IPS-11a (cell line): Measurements from ENCODE around the gene CLNK.
"Not testable (repeated sequence)": the region's sequence is repeated elsewhere in the genome, so short reads cannot be mapped to it uniquely, and the experiment has no call there.

ENCODE experiments used
- H3K4me3 ChIP-seq: one replicate; pipeline ENCODE4 v1.5.1; 2013; ENCODE audit warnings: low read depth, low read length, control low read depth

CLNK gene

GRCh38 chr4:10614926-10615325 lies 69.6 kb downstream of the CLNK start:
- H3K4me3 ChIP-seq, result not testable (repeated sequence)

GRCh38 chr4:10613926-10614478 lies 70.6 kb downstream of the CLNK start:
- no peak overlapping the region for H3K4me3 ChIP-seq

- no peak overlapping the region for H3K4me3 ChIP-seq
Measured at GRCh38 chr4:10612476-10612875, 72.1 kb downstream of the CLNK start.

- no peak overlapping the region for H3K4me3 ChIP-seq
Measured at GRCh38 chr4:10611673-10612072, 72.9 kb downstream of the CLNK start.

DNA sequence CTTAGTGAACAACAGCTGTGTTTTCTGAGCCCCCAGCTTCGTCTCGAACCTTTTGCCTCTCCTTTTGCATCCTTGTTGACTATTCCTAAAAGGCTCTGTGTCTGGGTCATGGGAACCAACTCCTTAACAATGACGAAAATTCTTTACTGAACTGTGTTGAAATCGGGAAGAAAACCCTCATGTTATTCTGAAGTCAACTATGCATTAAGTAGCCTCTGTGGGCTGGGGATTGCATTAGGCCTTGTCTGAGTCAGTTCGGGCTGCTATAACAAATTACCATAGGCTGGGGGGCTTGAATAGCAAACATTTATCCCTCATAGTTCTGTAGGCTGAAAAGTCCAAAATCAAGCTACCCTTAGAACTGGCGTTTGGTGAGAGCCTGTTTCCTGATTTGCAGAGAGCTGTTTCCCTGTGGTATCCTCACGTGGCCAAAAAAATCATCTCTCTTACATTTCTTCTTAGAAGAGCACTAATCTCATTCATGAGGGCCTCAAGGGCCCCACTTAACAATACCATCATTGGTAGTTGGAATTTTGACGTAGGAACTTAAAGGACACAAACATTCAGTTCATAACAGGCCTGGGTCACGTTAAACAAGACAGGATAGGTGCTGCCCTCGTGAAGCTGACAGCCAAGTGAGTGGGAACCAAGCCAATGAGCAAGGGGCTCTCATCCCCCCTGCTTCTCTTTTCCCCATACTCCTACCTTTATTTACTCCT lies 75.9 kb downstream of the CLNK start:
- no peak overlapping the region for H3K4me3 ChIP-seq

DNA sequence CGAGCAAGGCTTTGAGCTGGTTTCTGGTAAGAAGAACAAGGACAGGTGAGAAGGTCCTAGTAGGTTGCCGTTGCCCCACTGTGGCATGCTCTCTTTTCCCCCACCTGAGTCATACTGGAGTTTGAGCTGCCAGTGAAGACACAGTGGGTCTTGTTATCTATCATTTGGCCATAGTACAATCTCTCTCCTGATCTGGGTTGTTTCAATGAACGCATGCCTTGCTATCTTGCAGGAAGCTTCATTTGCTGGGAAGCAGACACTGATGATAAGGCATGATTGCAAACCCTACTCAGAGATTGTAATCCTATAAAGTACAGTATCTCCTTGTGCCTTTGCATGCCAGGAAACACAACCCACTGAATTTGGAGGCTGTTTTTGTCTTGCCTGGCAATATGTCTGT lies 77.4 kb downstream of the CLNK start:
- H3K4me3 ChIP-seq, result no peak overlapping the region

- no peak overlapping the region for H3K4me3 ChIP-seq
Measured at GRCh38 chr4:10606483-10607155, 77.9 kb downstream of the CLNK start.

GRCh38 chr4:10605746-10606482 lies 78.7 kb downstream of the CLNK start:
- no peak overlapping the region for H3K4me3 ChIP-seq

GRCh38 chr4:10605031-10605430 lies 79.5 kb downstream of the CLNK start:
- no peak overlapping the region for H3K4me3 ChIP-seq

DNA sequence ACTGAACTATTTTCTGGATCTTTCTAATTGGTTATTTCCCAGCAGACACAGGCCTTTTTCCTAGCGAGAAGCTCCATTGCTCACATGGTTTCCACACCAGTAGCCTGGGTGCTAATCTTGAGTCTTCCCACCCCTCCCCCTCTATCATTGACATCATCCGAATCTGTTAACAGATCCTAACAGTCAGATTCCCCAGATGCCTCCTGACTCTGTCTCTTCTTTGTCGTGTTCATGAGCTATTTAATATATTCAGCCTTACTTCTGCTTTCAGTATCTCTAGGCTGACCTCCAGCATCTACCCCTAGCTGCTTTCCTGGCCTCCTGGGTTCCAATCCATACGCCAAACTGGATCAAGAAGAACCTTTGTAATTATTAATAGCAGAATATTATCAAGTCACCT lies 85.0 kb downstream of the CLNK start:
- H3K4me3 ChIP-seq, result no peak overlapping the region

- no peak overlapping the region for H3K4me3 ChIP-seq
Measured at GRCh38 chr4:10598829-10599228, 85.7 kb downstream of the CLNK start.

DNA sequence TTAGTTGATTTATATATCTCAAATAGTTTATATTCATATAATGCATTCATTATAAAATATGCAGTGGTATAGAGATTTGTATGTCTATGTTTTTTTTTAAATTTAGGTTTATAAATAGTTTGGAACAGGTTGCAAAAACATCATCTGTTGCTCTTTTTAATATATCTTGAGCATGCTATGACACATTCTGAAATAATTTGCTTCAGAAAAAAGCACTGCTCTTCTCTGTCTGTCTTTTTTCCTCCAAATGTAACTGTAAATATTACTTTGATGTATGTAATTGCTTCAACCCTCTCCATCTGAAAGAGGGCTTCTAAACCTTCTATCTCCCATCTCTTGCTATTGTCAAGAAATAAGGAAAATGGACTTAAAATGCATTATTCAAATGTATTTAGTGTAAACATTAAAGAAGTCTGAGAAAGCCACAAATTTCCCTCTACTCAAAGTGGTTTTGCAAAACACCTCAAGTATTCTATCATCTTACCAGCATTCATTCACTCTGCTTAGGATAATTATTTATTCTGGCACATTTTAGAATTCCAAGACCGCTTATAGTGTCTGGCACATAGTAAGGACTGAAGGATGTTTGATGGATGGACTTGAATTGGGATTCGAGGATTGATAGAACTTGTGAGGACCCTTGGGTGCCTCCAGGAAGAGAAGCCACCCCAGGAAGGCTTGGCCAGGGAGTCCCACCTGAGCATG lies 87.8 kb downstream of the CLNK start:
- H3K4me3 ChIP-seq, result no peak overlapping the region

GRCh38 chr4:10593130-10593529 lies 91.4 kb downstream of the CLNK start:
- no peak overlapping the region for H3K4me3 ChIP-seq

DNA sequence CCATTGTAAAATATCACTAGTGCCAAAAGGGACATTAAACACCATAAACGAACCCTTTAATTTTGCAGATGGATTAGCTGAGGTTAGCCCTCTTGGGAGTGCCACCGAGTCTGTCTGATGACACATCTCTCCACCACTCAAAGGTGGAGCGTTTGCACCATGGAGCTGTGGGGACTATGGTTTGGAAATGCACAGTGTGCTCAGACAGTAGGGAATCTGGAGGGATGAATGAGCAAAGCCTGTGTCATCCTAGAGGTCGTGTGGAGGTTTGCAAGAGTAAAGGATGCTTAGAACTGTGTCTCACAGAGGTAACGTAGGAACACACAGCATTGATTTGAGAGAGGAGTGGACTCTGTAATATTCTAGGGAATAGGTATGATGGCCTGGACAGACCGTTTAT lies 93.7 kb downstream of the CLNK start:
- H3K4me3 ChIP-seq, result no peak overlapping the region

DNA sequence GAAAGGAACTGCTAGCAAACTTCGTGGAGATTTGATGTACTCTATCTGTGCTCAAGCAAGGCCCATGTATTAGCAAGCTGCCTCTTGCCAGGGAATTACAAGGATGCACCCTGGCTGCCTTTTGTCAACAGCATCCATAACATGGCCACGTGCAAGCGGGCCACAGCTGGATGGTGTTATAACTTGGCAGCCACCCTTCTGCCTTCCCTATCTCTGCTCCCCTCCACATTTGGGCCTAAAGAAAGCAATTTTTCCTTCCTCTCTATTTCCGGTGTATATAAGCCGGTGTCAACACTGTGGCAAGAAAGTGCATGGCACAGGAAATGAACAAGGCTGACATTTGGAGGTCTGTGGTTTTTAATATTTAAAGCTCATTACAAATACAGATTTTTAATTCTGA lies 94.8 kb downstream of the CLNK start:
- no peak overlapping the region for H3K4me3 ChIP-seq

- no peak overlapping the region for H3K4me3 ChIP-seq
Measured at GRCh38 chr4:10589321-10589720, 95.2 kb downstream of the CLNK start.

DNA sequence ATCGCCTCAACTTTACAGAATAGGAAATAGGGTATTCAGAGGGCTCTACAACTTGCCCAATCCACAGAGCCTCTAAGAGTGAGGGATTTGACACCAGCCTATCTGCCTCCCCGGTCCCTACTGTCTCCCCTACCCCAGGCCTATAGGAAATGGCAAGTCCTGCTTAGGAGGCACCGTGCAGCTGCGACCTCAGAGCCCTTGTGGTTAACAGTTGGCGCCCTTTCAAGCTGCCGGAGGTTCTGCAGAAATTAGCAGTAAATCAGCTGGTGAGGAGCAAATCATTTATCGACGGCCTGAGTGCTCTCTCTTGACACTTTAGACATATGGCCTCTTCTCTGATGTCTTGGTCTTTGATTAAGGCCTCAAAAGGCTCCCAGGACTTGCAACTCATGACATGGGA lies 96.9 kb downstream of the CLNK start:
- H3K4me3 ChIP-seq, result no peak overlapping the region

DNA sequence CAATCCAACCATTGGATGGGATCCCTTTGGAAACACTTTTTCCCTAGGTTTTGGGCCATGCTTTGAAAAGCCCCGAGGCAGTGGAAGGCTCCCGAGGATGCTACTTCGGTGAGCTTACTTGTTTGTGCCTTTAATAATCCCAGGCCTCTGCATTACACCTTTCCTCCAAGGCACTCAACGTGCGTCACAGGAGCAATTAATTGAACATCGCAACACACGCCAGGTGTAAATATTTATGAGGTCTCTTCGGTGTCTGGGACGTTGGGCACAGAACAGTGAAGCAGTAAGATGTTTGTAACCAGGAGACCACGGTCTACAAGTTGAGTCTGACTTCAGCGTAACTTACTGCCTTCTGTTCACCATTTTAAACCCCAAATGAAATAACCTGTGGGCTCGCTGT lies 97.3 kb downstream of the CLNK start:
- no peak overlapping the region for H3K4me3 ChIP-seq

DNA sequence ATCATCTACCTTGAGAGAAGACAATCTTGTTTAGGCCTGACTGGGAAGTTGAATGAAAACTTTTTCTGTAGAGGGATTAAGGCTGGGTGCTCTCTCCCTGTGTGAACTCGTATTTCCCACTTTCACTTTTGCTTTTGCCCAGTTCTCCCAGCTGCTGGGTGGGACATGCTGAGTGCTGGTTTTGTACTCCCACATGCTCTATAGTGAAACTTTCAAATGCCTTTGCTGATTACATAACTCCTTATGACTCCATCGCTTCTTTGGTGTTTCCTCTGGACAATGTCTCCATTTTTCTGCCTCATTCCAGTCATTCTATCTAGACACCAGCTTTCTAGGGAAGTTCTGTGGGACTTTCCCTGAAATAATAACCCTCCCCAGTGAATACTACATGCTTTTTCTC lies 100.5 kb downstream of the CLNK start:
- H3K4me3 ChIP-seq, result no peak overlapping the region

- H3K4me3 ChIP-seq, result no peak overlapping the region
Measured at GRCh38 chr4:10582951-10583350, 101.6 kb downstream of the CLNK start.

- H3K4me3 ChIP-seq, result no peak overlapping the region
Measured at GRCh38 chr4:10582059-10582686, 102.4 kb downstream of the CLNK start.
